OCI-LY7 (cell line): ENCODE results near the gene AMPD2.

Experiments used
- EZH2phosphoT487 ChIP-seq: fragments of 200-600 bp; sonication (generic); IDR thresholded peaks from 2 replicates; pipeline ENCODE4 v1.6.1; 2018; ENCODE audit warnings: low read depth, borderline replicate concordance, mild to moderate bottlenecking, mixed run types, antibody characterized with exemption, low read length, moderate library complexity, mixed read lengths
- TF ChIP-seq, protein P1 (sequence below): fragments of 200-600 bp; sonication (generic); conservative IDR thresholded peaks from 2 replicates; pipeline ENCODE4 v1.5.1; 2014; ENCODE audit warnings: mild to moderate bottlenecking, antibody characterized with exemption, low read length, moderate library complexity, mixed read lengths

DNA sequence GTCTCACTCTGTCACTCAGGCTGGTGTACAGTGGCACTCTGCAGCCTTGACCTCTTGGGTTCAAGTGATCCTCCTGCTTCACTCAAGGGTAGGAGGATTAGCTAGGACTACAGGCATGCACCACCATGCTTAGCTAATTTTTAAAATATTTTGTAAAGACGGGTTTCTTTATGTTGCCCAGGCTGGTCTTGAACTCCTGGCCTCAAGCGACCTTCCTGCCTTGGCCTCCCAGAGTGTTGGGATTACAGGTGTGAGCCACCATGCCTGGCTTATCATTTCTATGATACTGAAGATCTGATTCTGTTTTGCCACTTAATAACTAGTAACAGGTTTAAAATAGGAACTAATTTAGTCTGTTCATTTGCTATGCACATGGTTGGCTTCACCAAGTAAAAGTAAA, 37.6 kb upstream of the AMPD2 start:
- TF ChIP-seq, protein P1, sequence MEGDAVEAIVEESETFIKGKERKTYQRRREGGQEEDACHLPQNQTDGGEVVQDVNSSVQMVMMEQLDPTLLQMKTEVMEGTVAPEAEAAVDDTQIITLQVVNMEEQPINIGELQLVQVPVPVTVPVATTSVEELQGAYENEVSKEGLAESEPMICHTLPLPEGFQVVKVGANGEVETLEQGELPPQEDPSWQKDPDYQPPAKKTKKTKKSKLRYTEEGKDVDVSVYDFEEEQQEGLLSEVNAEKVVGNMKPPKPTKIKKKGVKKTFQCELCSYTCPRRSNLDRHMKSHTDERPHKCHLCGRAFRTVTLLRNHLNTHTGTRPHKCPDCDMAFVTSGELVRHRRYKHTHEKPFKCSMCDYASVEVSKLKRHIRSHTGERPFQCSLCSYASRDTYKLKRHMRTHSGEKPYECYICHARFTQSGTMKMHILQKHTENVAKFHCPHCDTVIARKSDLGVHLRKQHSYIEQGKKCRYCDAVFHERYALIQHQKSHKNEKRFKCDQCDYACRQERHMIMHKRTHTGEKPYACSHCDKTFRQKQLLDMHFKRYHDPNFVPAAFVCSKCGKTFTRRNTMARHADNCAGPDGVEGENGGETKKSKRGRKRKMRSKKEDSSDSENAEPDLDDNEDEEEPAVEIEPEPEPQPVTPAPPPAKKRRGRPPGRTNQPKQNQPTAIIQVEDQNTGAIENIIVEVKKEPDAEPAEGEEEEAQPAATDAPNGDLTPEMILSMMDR: no peak
- no peak for TF ChIP-seq EZH2phosphoT487
